IPS DF 6.9 (cell line): ENCODE measurements around the gene SUCLG2.
"Not testable (repeated sequence)": the region's sequence is repeated elsewhere in the genome, so short reads cannot be mapped to it uniquely, and the experiment has no call there.

Experiments used
- DNase-seq: peaks from one replicate; pipeline ENCODE4 v3.0.0-alpha.2; 2013; ENCODE audit warnings: low read depth, low spot score
- H3K27ac ChIP-seq: one replicate; pipeline ENCODE4 v1.5.1; 2013; ENCODE audit warnings: low read length, control low read depth
- H3K27me3 ChIP-seq: 2 replicates; pipeline ENCODE4 v1.6.1; 2013; ENCODE audit warnings: mild to moderate bottlenecking, low read length; ENCODE audit not compliant: control insufficient read depth, insufficient read depth
- H3K36me3 ChIP-seq: 2 replicates; pipeline ENCODE4 v1.6.1; 2013; ENCODE audit warnings: low read length; ENCODE audit not compliant: control insufficient read depth, insufficient read depth
- H3K4me1 ChIP-seq: 2 replicates; pipeline ENCODE4 v1.6.1; 2013; ENCODE audit warnings: low read length; ENCODE audit not compliant: control insufficient read depth, insufficient read depth
- H3K4me3 ChIP-seq: 2 replicates; pipeline ENCODE4 v1.5.1; 2013; ENCODE audit warnings: mild to moderate bottlenecking, low read length
- H3K9me3 ChIP-seq: 2 replicates; pipeline ENCODE4 v1.6.1; 2013; ENCODE audit warnings: low read length, inconsistent platforms; ENCODE audit not compliant: control insufficient read depth, insufficient read depth
- WGBS: extraction: QIAGEN DNeasy Blood & Tissue Kit; methylation state at CpG from one replicate; pipeline ENCODE4 v1.1.7; 2013; ENCODE audit warnings: mixed read lengths, missing lambda C conversion rate; ENCODE audit not compliant: insufficient read length, insufficient coverage; 5-methylcytosine and 5-hydroxymethylcytosine counted together

The SUCLG2 gene

GRCh38 chr3:67564973-67565372 lies 89.4 kb downstream of the SUCLG2 start:
- no peak for DNase-seq
- Histone ChIP-seq H3K4me3 (no peak overlapping the region), H3K27ac (no peak overlapping the region), H3K27me3 (no peaks in the 10 kb centered on the region), H3K36me3 (no peaks in the 10 kb centered on the region), H3K4me1 (no peaks in the 10 kb centered on the region), H3K9me3 (no peaks in the 10 kb centered on the region)
- no CpG with 5 or more reads among the region's 1 CpG for WGBS

- no peaks in the 10 kb centered on the region for H3K4me1 ChIP-seq
- H3K4me3 ChIP-seq, result no peak overlapping the region
- WGBS, result no CpG with 5 or more reads among the region's 3 CpGs
- H3K36me3 ChIP-seq, result no peaks in the 10 kb centered on the region
- no peaks in the 10 kb centered on the region for H3K27me3 ChIP-seq
- no peak overlapping the region for H3K27ac ChIP-seq
- DNase-seq, result no peak
- H3K9me3 ChIP-seq, result no peaks in the 10 kb centered on the region
Measured at GRCh38 chr3:67564008-67564407, 90.4 kb downstream of the SUCLG2 start.

- H3K27ac ChIP-seq, result no peak overlapping the region
Measured at GRCh38 chr3:67561667-67562394, 92.6 kb downstream of the SUCLG2 start.

GRCh38 chr3:67561266-67561665 lies 93.1 kb downstream of the SUCLG2 start:
- Histone ChIP-seq H3K4me3 (no peak overlapping the region), H3K27ac (no peak overlapping the region), H3K27me3 (no peaks in the 10 kb centered on the region), H3K36me3 (no peaks in the 10 kb centered on the region), H3K4me1 (no peaks in the 10 kb centered on the region), H3K9me3 (no peaks in the 10 kb centered on the region)
- DNase-seq, result no peak
- no CpG with 5 or more reads among the region's 1 CpG for whole genome bisulfite sequencing

More at GRCh38 chr3:67561667-67562394, 92.6 kb downstream of the SUCLG2 start:
- Histone ChIP-seq H3K4me3 (no peak overlapping the region), H3K27me3 (no peaks in the 10 kb centered on the region), H3K36me3 (no peaks in the 10 kb centered on the region), H3K9me3 (no peaks in the 10 kb centered on the region), H3K4me1 (no peaks in the 10 kb centered on the region)
- WGBS, result no CpG with 5 or more reads among the region's 2 CpGs
- DNase-seq, result no peak

- Histone ChIP-seq H3K36me3 (no peaks in the 10 kb centered on the region), H3K4me3 (no peak overlapping the region), H3K9me3 (no peaks in the 10 kb centered on the region), H3K27me3 (no peaks in the 10 kb centered on the region), H3K27ac (no peak overlapping the region), H3K4me1 (no peaks in the 10 kb centered on the region)
- no peak for DNase-seq
- WGBS, result no CpG with 5 or more reads among the region's 7 CpGs
Measured at GRCh38 chr3:67559029-67559605, 95.3 kb downstream of the SUCLG2 start.

- Histone ChIP-seq H3K4me3 (no peak overlapping the region), H3K27me3 (no peaks in the 10 kb centered on the region), H3K9me3 (no peaks in the 10 kb centered on the region), H3K36me3 (no peaks in the 10 kb centered on the region), H3K27ac (no peak overlapping the region), H3K4me1 (no peaks in the 10 kb centered on the region)
- WGBS, result no CpG with 5 or more reads among the region's 4 CpGs
- DNase-seq, result no peak
Measured at GRCh38 chr3:67558426-67558825, 96.0 kb downstream of the SUCLG2 start.

- no CpG with 5 or more reads among the region's 3 CpGs for WGBS
- H3K4me1 ChIP-seq, result no peaks in the 10 kb centered on the region
- H3K9me3 ChIP-seq, result no peaks in the 10 kb centered on the region
- H3K27ac ChIP-seq, result no peak overlapping the region
- no peaks in the 10 kb centered on the region for H3K36me3 ChIP-seq
- no peaks in the 10 kb centered on the region for H3K27me3 ChIP-seq
- DNase-seq, result no peak
- H3K4me3 ChIP-seq, result no peak overlapping the region
Measured at GRCh38 chr3:67557848-67558355, 96.5 kb downstream of the SUCLG2 start.

GRCh38 chr3:67551361-67552016 lies 102.9 kb downstream of the SUCLG2 start:
- no CpG with 5 or more reads among the region's 6 CpGs for WGBS
- no peaks in the 10 kb centered on the region for H3K9me3 ChIP-seq
- DNase-seq, result no peak

GRCh38 chr3:67550541-67550940 lies 103.9 kb downstream of the SUCLG2 start:
- WGBS, result no CpG with 5 or more reads among the region's 7 CpGs
- Histone ChIP-seq H3K36me3 (no peaks in the 10 kb centered on the region), H3K9me3 (no peaks in the 10 kb centered on the region), H3K4me1 (no peaks in the 10 kb centered on the region), H3K27ac (no peak overlapping the region), H3K4me3 (no peak overlapping the region), H3K27me3 (no peaks in the 10 kb centered on the region)
- no peak for DNase-seq

More at GRCh38 chr3:67551361-67552016, 102.9 kb downstream of the SUCLG2 start:
- Histone ChIP-seq H3K4me1 (no peaks in the 10 kb centered on the region), H3K36me3 (no peaks in the 10 kb centered on the region), H3K4me3 (no peak overlapping the region), H3K27ac (no peak overlapping the region), H3K27me3 (no peaks in the 10 kb centered on the region)

- H3K36me3 ChIP-seq, H3K27me3 ChIP-seq, H3K4me3 ChIP-seq, H3K9me3 ChIP-seq, H3K27ac ChIP-seq, DNase-seq, H3K4me1 ChIP-seq: not testable (repeated sequence)
- WGBS, result no CpG with 5 or more reads among the region's 3 CpGs
Measured at GRCh38 chr3:67542502-67543250, 111.7 kb downstream of the SUCLG2 start.
